ENCODE data around the gene GLRA1.
"Not testable (repeated sequence)": the region's sequence is repeated elsewhere in the genome, so short reads cannot be mapped to it uniquely, and the experiment has no call there.

GLRA1 gene

GRCh38 chr5:151815051-151815450 is 109.6 kb downstream of the GLRA1 start:
- DNase-seq (ENCODE audit: low read depth in 2 of 2): no peak

- DNase-seq (ENCODE audit: low read depth in 2 of 2): no peak
Measured at GRCh38 chr5:151812757-151813309, 111.8 kb downstream of the GLRA1 start.

DNA sequence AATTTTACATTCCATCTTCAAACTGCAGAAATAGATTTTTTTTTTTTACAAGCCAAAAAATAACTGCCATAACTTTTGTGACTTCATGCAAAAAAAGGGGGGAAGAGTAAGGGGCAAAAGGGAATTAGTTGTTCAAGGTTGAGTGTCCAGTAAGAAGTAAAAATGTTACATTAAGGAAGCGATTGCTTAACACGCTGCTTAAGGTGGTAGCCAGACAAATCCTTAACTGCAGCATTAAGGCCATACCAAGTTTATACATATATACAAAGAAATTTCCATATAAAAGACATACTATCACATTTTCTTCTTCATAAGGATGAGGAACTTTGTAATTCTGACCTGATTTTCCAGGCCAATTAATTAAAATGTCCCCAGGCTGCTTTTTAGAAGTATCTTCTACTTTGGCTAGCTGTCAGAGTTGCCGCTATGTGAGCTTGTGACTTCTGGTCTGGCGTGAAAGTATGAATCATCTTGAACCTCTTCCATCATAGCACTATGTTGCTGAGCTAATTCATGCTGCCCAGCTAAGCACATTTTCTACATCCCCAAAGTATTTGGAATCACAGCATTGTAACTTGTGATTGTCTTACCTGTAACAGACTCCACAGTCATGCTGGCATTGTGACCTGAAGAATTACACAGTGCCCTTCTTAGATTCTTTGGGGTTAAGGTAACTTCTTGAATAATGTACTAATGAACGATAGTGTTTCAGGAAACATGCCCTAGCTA is 112.9 kb downstream of the GLRA1 start:
- DNase-seq (ENCODE audit: low read depth in 2 of 2): no peak

DNA sequence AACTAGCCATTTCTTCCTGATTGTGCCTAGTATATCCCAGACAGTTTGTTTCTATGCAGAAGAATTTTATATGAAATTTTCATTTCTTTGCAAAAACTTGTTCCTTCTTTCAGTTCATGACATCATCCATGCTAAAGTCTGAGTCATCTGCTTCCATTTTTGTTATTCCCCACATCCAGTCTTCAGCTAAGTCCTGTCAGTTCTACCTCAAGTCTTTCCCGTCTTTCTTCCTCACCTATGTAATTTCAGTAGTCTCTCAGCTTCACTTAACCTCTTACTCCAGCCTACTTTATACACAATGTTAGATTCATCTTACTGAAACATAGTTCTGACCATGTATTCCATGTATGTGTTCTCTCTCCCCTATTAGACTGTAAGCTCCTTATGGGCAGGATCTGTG is 113.8 kb downstream of the GLRA1 start:
- no peak for DNase-seq (ENCODE audit: low read depth in 2 of 2)

GRCh38 chr5:151810449-151810848 is 114.2 kb downstream of the GLRA1 start:
- no peak for DNase-seq (ENCODE audit: low read depth in 2 of 2)

DNA sequence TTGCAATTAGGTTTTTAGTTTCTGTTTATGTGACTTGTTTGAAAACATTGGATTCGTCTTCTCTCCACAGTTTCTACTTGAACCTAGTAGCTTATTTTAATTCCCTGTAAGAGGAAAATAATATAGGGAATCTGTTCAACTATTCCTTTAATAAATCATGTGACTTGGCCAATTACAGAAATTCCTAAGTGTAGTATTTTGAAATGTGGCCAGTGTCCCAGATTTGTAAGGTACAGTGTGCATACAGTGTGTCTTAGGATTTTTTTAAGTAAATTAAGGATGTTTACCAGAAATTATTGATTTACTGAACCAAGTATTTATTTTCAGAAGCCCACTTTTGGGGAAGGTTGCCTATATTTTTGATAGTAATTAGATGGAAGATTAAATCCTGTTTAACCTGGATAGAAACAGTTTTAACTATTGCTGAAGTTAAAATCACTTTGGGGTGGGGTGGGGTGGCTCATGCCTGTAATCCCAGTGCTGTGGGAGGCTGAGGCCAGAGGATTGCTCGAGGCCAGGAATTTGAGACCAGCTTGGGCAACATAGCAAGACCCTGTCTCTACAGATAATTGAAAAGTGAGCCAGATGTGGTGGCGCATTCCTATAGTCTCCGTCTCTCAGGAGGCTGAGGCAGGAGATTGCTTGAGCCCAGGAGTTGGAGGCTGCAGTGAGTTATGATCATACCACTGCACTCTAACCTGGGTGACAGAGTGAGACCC is 116.0 kb downstream of the GLRA1 start:
- no peak for DNase-seq (ENCODE audit: low read depth in 2 of 2)

GRCh38 chr5:151805414-151806223 is 119.0 kb downstream of the GLRA1 start:
- no peak for DNase-seq (ENCODE audit: low read depth in 2 of 2)

DNA sequence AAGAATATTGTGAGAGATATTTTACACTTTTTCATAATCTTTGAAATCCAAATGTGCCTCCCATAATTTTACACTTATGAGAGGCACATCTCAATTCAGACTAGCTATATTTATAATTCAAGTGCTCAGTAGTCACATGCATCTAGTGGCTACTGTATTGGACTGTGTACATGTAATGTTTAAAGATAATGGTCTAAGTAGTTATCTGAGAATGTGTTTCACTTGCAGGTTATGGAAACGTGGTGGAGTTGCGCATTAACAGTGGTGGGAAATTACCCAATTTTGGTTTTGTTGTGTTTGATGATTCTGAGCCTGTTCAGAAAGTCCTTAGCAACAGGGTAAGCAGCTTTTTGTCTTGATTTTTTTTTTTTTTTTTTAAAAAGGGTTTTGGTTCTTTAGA is 124.1 kb downstream of the GLRA1 start:
- no peak for DNase-seq (ENCODE audit: low read depth in 2 of 2)

- no peak for DNase-seq (ENCODE audit: low read depth in 2 of 2)
Measured at GRCh38 chr5:151799407-151799806, 125.2 kb downstream of the GLRA1 start.

- no peak for DNase-seq (ENCODE audit: low read depth in 2 of 2)
Measured at GRCh38 chr5:151798674-151799073, 126.0 kb downstream of the GLRA1 start.

- DNase-seq (ENCODE audit: low read depth in 2 of 2): no peak
Measured at GRCh38 chr5:151795426-151795825, 129.2 kb downstream of the GLRA1 start.

- no peak for DNase-seq (ENCODE audit: low read depth in 2 of 2)
Measured at GRCh38 chr5:151793358-151793757, 131.3 kb downstream of the GLRA1 start.

DNA sequence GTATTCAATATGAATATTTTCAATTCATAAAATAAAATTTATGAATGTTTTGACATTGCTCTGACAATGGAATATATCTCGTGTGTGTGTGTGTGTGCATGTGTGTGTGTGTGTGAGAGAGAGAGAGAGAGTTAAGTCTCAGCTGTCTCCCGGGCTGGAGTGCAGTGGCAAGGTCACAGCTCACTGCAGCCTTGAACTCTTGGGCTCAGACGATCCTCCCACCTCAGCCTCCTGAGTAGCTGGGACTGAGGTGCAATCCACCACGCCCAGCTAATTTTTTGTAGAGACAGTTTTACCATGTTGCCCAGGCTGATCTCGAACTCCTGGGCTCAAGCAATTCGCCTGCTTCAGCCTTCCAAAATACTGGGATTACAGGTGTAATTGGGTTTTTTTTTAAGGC is 136.8 kb downstream of the GLRA1 start:
- DNase-seq (ENCODE audit: low read depth in 2 of 2): no peak

DNA sequence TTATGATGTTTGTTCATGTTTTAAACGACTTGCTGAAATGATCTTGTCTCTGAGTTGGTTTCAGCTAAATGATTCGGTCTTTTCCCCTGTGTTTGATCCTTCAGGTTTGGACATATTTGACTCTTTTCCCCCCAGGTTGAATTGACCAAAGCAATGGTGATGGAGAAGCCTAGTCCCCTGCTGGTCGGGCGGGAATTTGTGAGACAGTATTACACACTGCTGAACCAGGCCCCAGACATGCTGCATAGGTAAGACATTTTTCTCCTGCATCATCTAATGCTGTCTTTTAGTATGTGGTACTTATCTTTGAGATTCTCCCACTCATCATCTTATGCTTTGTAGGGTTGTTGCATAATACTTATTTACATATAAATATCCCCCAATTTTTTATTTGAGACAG is 138.2 kb downstream of the GLRA1 start:
- no peak for DNase-seq (ENCODE audit: low read depth in 2 of 2)

GRCh38 chr5:151784141-151784540 is 140.5 kb downstream of the GLRA1 start:
- DNase-seq (ENCODE audit: low read depth in 2 of 2): no peak

DNA sequence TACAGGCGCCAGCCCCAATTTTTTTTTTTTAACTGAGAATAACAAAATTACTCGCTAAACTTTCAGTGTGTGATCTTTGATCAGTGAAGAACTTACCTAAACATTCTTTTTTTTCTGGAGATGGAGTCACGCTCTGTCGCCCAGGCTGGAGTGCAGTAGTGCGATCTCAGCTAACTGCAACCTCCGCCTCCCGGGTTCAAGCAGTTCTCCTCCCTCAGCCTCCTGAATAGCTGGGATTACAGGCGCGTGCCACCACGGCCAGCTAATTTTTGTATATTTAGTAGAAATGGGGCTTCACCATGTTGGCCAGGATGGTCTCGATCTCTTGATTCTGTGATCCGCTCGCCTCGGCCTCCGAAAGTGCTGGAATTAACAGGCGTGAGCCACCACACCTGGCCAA is 141.0 kb downstream of the GLRA1 start:
- DNase-seq (ENCODE audit: low read depth in 2 of 2): not testable (repeated sequence)

GRCh38 chr5:151781201-151781600 is 143.4 kb downstream of the GLRA1 start:
- DNase-seq (ENCODE audit: low read depth in 2 of 2): no peak

DNA sequence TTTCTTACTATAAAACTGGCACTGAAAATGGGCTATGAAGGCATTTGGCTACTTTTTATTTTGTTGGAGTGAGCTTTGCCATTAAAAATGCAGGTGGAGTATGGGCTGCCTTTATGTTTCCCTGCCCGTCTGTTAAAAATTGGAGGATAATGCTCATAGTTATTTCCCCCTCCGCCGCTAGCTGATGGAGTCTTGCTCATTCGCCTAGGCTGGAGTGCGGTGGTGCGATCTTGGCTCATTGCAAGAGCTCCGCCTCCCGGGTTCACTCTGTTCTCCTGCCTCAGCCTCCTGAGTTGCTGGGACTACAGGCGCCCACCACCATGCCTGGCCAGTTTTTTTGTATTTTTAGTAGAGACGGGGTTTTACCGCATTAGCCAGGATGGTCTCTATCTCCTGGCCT is 144.3 kb downstream of the GLRA1 start:
- DNase-seq (ENCODE audit: low read depth in 2 of 2): no peak

DNA sequence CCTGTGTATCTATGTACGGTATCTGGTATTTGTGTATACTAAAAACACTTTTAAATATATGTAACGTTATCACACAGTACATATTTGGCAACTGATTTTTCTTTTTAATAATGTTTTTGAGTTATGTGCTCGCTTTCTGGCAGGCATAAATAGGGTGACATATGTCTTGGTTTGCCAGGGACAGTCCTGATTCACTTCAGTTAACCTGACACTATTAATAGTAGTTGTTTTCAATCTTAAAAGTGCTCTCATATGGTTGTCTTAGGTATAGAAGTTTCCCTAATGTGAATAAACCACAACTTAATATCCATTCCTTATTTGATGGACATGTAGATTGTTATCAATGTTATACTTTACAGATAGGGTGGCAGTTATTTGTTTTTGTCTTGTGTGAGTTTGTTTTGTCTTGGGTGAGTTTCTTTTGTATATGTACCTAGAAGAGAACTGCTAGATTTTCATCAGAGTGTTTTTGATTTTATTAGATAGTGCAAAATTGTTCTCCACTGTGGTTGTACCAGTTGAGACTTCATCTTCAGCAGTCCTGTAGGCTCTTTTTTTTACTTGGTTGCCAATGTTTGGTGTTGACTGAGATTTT is 145.0 kb downstream of the GLRA1 start:
- no peak for DNase-seq (ENCODE audit: low read depth in 2 of 2)

DNA sequence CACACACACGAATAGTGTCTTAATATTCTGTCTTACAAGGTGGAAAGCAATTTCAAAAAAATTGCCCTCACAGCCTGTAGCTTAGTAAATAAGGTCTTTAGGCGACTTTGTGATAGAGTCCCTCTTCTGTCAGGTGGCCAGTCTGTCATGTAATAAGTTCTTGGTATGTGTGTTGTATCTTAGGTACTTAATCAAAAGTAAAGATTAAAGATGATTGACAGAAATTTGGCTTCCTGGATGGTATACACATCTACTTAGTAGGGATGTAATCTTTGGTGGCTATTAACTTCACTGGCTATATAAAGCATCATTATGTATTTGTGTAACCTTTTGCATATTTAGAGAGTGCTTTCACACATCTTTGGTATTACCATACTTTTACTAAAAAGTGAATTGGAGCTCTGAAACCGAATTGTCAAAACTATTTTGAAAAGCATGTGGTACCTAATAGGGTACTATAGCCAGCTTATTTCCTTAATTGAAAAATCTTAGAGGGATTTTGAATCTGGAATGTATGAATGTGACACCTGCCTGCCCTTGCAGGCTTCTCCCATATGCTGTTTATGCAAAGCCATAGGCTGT is 149.5 kb downstream of the GLRA1 start:
- no peak for DNase-seq (ENCODE audit: low read depth in 2 of 2)

DNA sequence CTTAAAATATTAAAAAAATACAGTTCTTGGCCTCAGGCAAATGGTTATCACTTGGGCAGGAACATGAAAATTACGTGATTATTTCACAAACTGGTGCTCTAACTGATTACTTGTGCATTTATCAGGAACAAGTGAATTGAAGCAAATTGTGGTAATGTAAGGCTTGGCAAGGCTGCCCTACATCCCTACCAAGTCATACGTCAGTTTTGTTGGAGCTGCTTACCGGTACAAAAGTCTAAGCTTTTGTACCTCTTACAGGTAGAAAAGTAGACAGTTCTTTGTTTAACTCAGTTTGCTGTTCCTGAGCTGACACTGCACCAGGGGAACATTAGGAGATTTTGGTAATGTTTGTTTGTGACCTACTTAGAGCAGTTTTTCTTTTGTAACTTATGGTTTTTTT is 150.7 kb downstream of the GLRA1 start:
- DNase-seq (ENCODE audit: low read depth in 2 of 2): no peak
